Common myeloid progenitor, CD34-positive (primary cell): ENCODE measurements around the gene TBX2.
"Not testable (repeated sequence)": the region's sequence is repeated elsewhere in the genome, so short reads cannot be mapped to it uniquely, and the experiment has no call there.

Experiments
- CTCF ChIA-PET: fragments of 350-600 bp; sonication (Branson Sonifier 250); formaldehyde crosslinking; loops from one replicate; lab custom pipeline; 2021; ENCODE audit warnings: antibody characterized with exemption; lab: Charles Lee
- POLR2A ChIA-PET: fragments of 350-600 bp; sonication (Branson Sonifier 250); formaldehyde crosslinking; loops from one replicate; lab custom pipeline; 2021; ENCODE audit warnings: antibody characterized with exemption; lab: Charles Lee
- DNase-seq, 3 donors: peaks; one replicate each; pipeline versions ENCODE4 v3.0.0 to v3.0.0-alpha.2; 2013
- H3K27ac ChIP-seq, 2 experiments: 1 replicate in 1 of 2; 2 replicates in 1 of 2; pipeline ENCODE4 v1.7.0; 2013; ENCODE audit warnings: inconsistent platforms in 2 of 2, low read length in 2 of 2, mild to moderate bottlenecking in 2 of 2, low read depth in 1 of 2, moderate library complexity in 1 of 2; ENCODE audit not compliant: severe bottlenecking in 2 of 2, insufficient read depth in 1 of 2, poor library complexity in 1 of 2
- H3K27me3 ChIP-seq, 5 experiments: replicated peaks in 2 of 5; 1 replicate in 3 of 5; 2 replicates in 2 of 5; pipeline versions ENCODE4 v1.6.1 to v1.7.0; 2013; ENCODE audit warnings: low read length in 4 of 5, mild to moderate bottlenecking in 2 of 5, moderate library complexity in 2 of 5, inconsistent platforms in 1 of 5; ENCODE audit not compliant: insufficient read depth in 5 of 5, control insufficient read depth in 4 of 5
- H3K36me3 ChIP-seq, 4 experiments: 1 replicate in 2 of 4; 2 replicates in 2 of 4; pipeline versions ENCODE4 v1.6.1 to v1.7.0; 2013; ENCODE audit warnings: low read length in 3 of 4, control low read depth in 1 of 4, mild to moderate bottlenecking in 1 of 4; ENCODE audit not compliant: control insufficient read depth in 4 of 4, insufficient read depth in 4 of 4
- H3K4me1 ChIP-seq, 4 experiments: 1 replicate in 3 of 4; 2 replicates in 1 of 4; pipeline versions ENCODE4 v1.6.1 to v1.7.1; 2013; ENCODE audit warnings: low read length in 3 of 4, mild to moderate bottlenecking in 3 of 4, control low read depth in 1 of 4, inconsistent platforms in 1 of 4, moderate library complexity in 1 of 4; ENCODE audit not compliant: control insufficient read depth in 4 of 4, insufficient read depth in 4 of 4; ENCODE audit errors: control extremely low read depth in 1 of 4
- H3K4me3 ChIP-seq, 7 experiments: 1 replicate in 4 of 7; 2 replicates in 3 of 7; pipeline versions ENCODE4 v1.5.1 to v1.7.0; 2013; ENCODE audit warnings: mild to moderate bottlenecking in 7 of 7, low read length in 6 of 7, moderate library complexity in 6 of 7, inconsistent platforms in 2 of 7, low read depth in 2 of 7, control low read depth in 1 of 7; ENCODE audit not compliant: insufficient read depth in 4 of 7, control insufficient read depth in 1 of 7; ENCODE audit errors: extremely low read depth in 1 of 7
- H3K9me3 ChIP-seq, 5 experiments: 1 replicate in 4 of 5; 2 replicates in 1 of 5; pipeline versions ENCODE4 v1.6.1 to v1.7.1; 2013; ENCODE audit warnings: low read length in 4 of 5, mild to moderate bottlenecking in 2 of 5, inconsistent platforms in 1 of 5, low read depth in 1 of 5, moderate library complexity in 1 of 5; ENCODE audit not compliant: control insufficient read depth in 4 of 5, insufficient read depth in 2 of 5; ENCODE audit errors: control extremely low read depth in 1 of 5
- WGBS: methylation state at CpG from one replicate; pipeline ENCODE4 v1.1.5; 2013; ENCODE audit not compliant: insufficient coverage; 5-methylcytosine and 5-hydroxymethylcytosine counted together

TBX2 gene

GRCh38 chr17:61357061-61357460 lies 42.6 kb upstream of the TBX2 start:
- H3K27ac ChIP-seq, POLR2A ChIA-PET, H3K4me3 ChIP-seq, CTCF ChIA-PET, H3K9me3 ChIP-seq, H3K4me1 ChIP-seq, DNase-seq, H3K27me3 ChIP-seq, H3K36me3 ChIP-seq: not testable (repeated sequence)
- WGBS = no CpG with 5 or more reads among the region's 3 CpGs

- H3K27ac ChIP-seq, DNase-seq, H3K9me3 ChIP-seq, H3K4me3 ChIP-seq, CTCF ChIA-PET, H3K27me3 ChIP-seq, H3K36me3 ChIP-seq, H3K4me1 ChIP-seq: not testable (repeated sequence)
- POLR2A ChIA-PET = interaction anchor here (0.6 kb wide), 1 partner anchor 370 kb away, joined by 4 read pairs; no protein-coding TSS in a partner anchor
- 99% methylated on average over 5 of the region's 9 CpGs for whole genome bisulfite sequencing
Measured at GRCh38 chr17:61359513-61359912, 40.1 kb upstream of the TBX2 start.

- no peak overlapping the region for H3K27ac ChIP-seq
- no peaks in the 10 kb centered on the region for H3K4me1 ChIP-seq
- peaks cover 0 to 2% (median 0%) of the 10 kb centered on the region in 4 experiments for H3K36me3 ChIP-seq
- no peak overlapping the region for H3K4me3 ChIP-seq
- DNase-seq = no peak
- ChIA-PET CTCF (no interaction called here), POLR2A (no interaction called here)
- no peaks in the 10 kb centered on the region for H3K9me3 ChIP-seq
- H3K27me3 ChIP-seq = no peaks in the 10 kb centered on the region
- 97% methylated on average over 3 of the region's 3 CpGs for WGBS
Measured at GRCh38 chr17:61360318-61360943, 39.2 kb upstream of the TBX2 start.

GRCh38 chr17:61361084-61361483 lies 38.6 kb upstream of the TBX2 start:
- H3K4me1 ChIP-seq = no peaks in the 10 kb centered on the region
- H3K27me3 ChIP-seq = no peaks in the 10 kb centered on the region
- ChIA-PET POLR2A (no interaction called here), CTCF (no interaction called here)
- WGBS = 100% methylated on average over 1 of the region's 2 CpGs
- no peak overlapping the region for H3K4me3 ChIP-seq
- no peak overlapping the region for H3K27ac ChIP-seq
- H3K36me3 ChIP-seq = peaks cover 0 to 2% (median 0%) of the 10 kb centered on the region in 4 experiments
- no peak for DNase-seq
- no peaks in the 10 kb centered on the region for H3K9me3 ChIP-seq

GRCh38 chr17:61362396-61362795 lies 37.2 kb upstream of the TBX2 start:
- Histone ChIP-seq H3K9me3 (no peaks in the 10 kb centered on the region), H3K4me3 (no peak overlapping the region), H3K27me3 (no peaks in the 10 kb centered on the region), H3K4me1 (no peaks in the 10 kb centered on the region), H3K36me3 (peaks cover 0 to 2% (median 0%) of the 10 kb centered on the region in 4 experiments), H3K27ac (no peak overlapping the region)
- ChIA-PET POLR2A (interaction anchor here (0.5 kb wide), 1 partner anchor 351 kb away, joined by 3 read pairs; no protein-coding TSS in a partner anchor), CTCF (interaction anchor here (1.0 to 1.3 kb wide), 2 partner anchors 27 to 362 kb away, joined by 3 to 4 read pairs; no protein-coding TSS in a partner anchor)
- no peak for DNase-seq
- WGBS = 96% methylated on average over 5 of the region's 5 CpGs

- no peak for DNase-seq
- H3K36me3 ChIP-seq = peaks cover 0 to 2% (median 0%) of the 10 kb centered on the region in 4 experiments
- H3K4me1 ChIP-seq = no peaks in the 10 kb centered on the region
- CTCF ChIA-PET = interaction anchor here (0.5 to 1.3 kb wide), 3 partner anchors 27 to 362 kb away, joined by 3 to 4 read pairs (median 3); no protein-coding TSS in a partner anchor
- H3K27ac ChIP-seq = no peak overlapping the region
- POLR2A ChIA-PET = no interaction called here
- H3K4me3 ChIP-seq = no peak overlapping the region
- no peaks in the 10 kb centered on the region for H3K27me3 ChIP-seq
- WGBS = 96% methylated on average over 7 of the region's 9 CpGs
- no peaks in the 10 kb centered on the region for H3K9me3 ChIP-seq
Measured at GRCh38 chr17:61362852-61363600, 36.6 kb upstream of the TBX2 start.
